ENCODE results near the gene DHRS2.

DHRS2 gene

DNA sequence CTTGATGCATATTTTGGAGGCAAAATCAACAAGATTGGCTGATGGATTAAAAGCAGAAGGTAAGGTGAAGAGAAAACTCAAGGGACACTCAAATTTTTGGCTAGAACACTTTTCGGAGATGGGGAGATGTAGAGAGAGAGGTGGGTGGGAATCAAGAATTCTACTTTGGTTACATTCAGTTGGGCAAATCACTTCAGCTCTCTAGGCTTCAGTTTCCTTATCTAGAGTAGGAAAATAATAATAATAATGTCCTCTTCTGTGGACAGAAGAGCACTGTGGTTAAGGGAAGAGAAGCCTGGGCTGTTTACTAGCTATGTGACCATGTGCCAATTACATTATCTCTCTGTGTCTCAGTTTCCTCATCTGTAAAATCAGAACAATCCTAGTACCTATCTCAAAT lies 23.4 kb upstream of the DHRS2 start:
- DNase-seq (ENCODE audit: low read depth): no peak

DNA sequence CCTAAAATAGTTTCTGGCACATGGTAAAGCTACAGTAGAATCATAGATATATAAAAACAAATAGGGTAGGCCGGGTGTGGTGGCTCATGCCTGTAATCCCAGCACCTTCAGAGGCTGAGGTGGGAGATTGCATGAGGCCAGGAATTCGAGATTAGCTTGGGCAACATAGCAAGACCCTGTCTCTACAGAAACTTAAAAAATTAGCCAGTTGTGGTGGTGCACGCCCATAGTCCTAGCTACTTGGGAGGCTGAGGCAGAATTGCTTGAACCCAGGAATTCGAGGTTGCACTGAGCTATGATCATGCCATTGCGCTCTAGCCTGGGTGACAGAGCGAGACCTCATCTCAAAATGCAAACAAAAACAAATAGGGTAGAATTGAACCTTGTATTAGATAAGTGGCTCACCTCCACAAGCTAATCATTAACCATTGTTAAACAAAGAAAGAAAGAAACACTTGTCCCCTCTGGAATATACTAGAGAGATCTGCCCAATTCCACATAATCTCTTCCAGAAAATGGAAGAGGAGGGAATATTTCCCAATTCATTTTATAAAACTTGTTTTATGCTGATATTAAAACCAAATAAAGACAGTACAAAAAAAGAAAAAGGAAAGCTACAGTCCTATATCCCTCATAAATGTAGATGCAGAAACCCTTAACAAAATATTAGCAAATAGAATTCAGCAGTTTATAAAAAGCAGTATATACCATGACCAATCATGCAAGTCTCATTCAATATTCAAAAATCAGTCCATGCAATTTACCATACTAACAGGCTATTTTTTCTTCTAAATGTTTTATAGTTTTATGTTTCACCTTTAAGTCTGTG lies 22.7 kb upstream of the DHRS2 start:
- DNase-seq (ENCODE audit: low read depth): no peak

DNA sequence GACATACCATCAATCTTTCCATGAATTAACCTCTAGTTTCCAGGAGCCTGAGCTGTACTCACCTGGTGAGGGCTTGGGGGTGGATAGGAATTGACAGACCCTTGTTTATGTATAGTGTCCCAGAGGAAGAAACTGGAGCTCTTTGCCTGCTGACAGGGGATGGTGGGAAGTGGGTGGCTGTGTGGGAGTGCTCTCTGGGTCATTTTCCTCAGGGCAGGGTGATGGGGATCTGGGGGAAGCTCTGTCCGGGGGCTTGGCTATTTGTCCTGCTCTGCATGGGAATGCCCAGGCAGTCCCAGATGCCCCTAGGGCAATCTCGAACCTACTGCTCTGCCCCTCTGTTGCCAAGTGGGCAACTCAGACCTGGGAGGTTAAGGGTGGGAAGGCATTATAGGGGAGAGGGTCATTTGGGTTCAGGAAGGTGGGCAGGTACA lies 21.8 kb upstream of the DHRS2 start:
- no peak for DNase-seq (ENCODE audit: low read depth)

DNA sequence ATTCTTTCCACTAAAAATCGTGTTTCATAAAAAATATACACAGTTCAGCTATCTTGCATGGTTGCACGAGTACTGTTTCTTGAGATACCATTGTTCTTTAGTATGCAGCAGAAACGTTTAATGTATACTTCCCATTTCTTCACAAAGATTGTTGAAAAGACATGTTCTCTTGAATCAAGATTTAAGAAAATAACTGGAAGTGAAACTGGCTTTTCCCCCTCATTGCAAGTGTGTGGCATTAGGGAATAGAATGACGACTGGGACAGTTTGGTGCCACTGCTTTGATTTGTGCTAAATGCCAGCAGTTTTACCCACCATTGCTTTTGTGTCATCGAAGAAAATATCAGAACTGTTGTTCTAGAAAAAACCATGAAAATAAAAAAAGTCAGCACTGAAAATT lies 20.3 kb upstream of the DHRS2 start:
- DNase-seq (ENCODE audit: low read depth): no peak

DNA sequence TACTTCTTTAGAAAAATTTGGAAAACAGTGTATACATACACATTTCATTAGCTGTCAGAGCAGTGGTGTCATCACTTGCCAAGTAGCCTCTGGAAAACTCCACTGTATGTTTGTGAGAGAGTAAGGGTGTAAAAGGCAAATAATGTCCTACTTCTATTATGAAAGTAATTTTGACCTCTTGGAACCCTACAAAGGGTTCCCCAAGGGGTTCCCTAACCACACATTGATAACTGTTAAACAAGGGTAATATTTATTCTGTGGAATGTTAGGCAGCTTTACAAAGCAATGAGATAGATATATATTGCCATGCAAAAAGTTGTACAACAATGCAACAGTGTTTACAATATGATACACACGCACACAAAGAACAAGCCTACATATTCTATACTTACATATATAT lies 18.6 kb upstream of the DHRS2 start:
- DNase-seq (ENCODE audit: low read depth): no peak

DNA sequence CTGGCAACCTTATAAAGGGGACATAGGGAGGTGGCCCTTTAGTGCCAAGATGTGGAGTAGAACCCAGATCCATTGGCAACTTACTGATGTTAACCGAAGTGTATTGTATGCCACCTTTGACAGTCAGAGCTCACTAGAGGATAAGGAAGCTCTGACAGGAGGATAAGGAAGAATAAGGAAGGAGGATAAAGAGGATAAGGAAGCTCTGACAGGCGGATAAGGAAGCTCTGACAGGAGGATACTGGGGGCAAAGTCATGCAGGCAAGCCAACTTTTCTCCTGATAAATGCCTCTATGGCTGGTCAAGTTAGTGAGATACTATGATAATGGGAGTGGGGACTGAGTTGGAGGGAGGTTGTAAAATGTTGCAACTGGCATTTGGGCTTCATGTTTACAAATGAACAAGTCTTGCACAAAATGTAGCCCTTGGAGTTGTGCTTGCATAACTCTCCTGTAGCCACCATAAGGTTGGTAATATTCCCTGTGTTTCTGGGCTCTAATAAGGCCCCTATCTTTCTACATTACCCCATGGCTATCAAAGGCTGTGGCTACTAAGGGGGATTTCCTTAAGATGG lies 17.7 kb upstream of the DHRS2 start:
- DNase-seq (ENCODE audit: low read depth): no peak

DNA sequence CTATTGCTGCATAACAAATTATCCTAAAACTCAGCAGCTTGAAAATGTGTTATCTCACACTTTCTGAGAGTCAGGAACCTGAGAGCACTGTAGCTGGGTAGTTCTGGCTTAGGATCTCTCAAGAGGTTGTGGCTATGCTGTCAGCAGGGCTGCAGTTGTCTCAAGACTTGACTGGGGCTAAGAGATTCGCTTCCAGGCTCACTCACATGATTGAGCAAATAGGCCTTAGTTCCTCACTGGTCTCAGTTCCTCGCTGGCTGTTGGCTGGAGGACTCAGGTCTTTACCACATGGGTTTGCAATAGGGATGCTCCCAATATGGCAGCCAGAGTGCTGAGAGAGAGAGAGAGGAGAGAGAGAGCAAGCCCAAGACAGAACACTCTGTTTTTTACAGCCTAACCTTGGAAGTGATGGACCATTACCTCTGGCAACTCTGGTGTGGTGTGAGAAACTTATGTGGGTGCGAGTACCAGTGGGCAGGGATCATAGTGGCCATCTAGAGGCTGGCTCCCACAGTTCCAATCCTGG lies 15.9 kb upstream of the DHRS2 start:
- no peak for DNase-seq (ENCODE audit: low read depth)

DNA sequence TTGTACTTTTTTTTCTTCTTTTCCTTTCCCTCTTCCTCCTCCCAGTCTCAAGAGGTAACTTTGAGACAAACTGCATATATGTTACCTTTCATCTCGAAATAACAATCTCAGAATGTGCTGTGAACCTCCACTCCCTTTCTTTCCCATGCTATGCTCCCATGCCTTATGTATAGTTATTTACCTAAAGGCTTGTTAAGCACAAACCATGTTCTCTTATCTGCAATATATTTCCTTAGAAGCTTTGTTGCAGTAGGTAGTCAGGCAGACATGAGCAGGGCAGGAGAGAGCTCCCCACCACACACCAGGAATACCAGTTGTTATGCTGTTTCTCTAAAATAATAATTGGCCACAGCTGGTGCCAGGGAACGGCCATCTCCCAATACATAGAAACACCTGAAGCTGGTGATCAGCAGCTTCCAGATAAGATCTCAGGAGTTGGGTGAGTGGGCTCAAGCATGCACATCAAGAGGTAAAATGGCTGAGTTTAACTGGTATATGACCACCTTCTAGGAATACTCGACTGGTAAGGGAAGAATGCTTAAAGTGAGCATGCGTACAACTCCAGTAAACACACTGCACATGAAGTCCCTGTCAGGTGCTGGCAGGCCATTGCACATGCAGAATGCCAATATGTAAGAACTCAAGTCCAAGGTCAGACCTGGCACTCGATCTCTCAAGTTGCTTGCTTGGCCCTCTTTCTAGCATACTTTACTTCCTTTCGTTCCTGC lies 14.8 kb upstream of the DHRS2 start:
- DNase-seq (ENCODE audit: low read depth): no peak

DNA sequence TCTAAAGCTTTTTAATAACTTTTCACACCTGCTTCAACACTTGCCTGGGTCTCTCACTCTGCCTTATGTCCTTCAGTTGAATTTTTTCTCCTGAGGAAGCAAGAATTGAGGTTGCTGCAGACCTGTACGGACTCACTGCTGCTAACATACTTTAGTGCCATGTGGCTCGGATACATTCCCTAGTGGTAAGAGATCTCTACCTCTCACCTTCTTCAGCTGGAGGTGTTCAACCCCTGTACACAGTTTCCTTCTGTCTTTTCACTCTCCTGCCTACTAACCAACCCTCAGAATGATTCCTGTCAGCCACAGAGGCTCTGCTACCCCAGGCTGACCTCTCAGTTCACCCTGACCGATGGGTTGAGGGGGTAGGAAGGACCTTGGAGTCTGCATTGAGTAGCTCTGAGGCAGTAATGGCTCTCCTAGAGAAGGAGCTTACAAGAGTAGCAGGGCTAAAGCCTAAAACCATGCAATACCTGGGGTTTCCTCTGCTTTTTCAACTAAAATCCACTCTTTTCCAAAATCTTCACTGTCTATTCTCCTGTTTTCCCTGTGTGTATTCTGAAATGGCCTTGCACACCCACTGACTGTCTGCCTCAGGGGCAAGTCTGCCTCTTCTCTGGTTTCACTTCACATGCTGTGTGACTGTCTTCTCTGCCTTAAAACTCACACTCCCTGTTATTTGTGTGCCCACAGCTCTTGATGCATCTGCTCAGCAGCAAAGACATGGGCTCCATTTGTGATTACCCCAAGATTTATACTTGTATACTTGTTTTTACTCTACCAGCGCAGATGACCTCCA lies 14.0 kb upstream of the DHRS2 start:
- DNase-seq (ENCODE audit: low read depth): no peak

DNA sequence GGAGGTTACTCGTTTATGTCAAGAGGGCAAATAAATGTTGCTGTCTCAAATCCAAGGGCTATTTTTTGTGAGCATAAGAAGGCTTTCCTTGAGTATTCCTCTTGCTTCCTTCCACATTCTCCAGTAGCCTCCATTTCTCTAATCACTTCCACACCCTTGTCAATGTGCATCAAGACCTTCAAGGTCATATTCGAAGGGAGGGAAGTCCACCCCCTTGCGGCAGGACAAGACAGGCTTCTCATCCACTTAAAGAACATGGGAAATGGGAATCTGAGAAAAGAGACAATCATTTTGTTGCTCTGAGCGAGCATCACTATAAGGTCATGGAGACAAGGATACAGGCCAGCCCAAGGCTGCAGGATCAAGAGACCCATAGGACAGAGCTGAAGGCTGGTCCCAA lies 13.2 kb upstream of the DHRS2 start:
- DNase-seq (ENCODE audit: low read depth): no peak

DNA sequence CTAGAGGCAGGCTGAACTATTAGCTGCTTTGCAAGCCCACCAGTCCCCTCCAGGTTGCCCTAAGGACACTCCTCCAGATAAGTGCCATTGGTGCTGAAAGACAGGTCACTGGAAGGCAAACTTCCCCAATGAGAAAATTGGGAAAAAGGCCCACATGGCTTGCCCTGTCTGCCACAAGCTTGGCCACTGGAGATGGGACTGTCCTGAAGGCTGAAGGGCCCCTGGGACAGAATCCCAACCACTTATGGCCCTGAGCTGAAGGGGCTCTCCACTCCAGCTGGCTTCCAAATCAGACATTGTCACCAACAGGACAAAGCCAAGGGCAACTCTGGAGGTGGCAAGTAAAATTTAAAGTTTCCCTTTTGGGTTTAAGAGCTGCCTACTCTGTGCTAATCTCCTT lies 12.2 kb upstream of the DHRS2 start:
- no peak for DNase-seq (ENCODE audit: low read depth)

DNA sequence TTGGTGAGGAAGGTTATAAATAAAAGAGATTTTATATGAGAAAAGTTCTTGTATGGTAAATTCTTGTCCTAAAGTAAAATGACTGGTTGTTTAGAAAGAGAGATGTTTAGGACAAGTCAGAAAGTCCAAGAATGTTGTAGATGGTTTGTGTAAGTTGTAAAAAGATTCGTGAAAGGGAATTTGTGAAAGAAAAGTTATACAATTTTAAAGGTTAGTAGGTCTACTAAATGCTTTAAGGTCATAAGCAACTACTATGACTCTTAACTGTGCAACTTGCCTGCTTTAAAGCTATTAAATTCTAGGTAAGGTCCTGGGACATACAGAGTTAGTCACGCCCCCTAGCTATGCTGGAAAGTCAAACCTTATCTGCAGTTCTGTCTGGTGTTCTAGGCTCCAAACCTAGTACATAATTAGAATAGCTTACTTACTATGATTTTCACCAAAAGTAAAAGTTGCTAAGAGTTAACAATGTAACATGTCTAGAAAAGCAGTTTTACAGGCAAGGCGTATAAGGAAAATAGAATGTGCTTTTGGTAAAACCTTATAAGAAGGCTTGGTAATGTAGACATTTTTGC lies 11.2 kb upstream of the DHRS2 start:
- no peak for DNase-seq (ENCODE audit: low read depth)

DNA sequence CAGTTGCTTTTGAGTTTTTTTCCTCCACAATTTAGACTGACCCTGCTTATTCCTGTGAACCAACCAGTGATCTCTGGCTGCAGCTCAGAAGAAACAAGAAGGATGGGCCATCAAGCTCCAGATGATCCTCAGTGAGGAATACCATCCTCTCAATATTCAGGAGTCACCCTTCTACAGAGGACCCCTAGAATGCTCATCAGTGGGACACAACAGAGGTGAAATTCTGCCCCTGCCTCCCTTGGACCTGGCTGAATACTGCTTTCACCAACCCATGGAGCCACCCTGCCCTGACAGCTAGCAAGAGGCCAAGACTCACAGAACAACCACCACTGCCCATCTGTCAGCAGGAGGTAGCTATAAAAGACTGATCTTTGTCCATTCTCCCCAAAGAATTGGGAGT lies 9.2 kb upstream of the DHRS2 start:
- DNase-seq (ENCODE audit: low read depth): no peak

DNA sequence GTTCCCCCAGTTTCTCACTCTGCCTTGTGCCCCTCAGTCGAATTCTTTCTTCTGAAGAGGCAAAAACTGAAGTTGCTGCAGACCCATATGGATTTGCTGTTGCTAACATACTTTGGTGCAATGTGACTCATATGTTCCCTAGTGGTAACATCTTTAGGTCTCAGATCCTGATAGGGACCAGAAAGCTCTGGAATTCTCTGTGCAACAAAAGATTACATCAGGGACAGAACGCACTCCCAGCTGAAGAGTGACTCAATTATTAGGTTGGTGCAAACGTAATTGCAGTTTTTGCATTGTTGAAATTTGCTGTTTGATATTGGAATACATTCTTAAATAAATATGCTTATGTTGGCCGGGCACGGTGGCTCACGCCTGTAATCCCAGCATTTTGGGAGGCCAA lies 8.2 kb upstream of the DHRS2 start:
- DNase-seq (ENCODE audit: low read depth): no peak

DNA sequence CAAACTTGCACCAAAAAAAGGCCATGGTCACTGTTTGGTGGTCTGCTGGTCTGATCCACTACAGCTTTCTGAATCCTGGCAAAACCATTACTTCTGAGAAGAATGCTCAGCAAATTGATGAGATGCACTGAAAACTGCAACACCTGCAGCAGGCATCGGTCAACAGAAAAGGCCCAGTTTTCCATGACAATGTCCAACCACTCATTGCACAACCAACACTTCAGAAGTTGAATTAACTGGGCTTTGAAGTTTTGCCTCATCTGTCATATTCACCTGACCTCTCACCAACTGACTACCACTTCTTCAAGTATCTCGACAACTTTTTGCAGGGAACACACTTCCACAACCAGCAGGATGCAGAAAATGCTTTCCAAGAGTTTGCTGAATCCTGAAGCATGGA lies 7.0 kb upstream of the DHRS2 start:
- no peak for DNase-seq (ENCODE audit: low read depth)

DNA sequence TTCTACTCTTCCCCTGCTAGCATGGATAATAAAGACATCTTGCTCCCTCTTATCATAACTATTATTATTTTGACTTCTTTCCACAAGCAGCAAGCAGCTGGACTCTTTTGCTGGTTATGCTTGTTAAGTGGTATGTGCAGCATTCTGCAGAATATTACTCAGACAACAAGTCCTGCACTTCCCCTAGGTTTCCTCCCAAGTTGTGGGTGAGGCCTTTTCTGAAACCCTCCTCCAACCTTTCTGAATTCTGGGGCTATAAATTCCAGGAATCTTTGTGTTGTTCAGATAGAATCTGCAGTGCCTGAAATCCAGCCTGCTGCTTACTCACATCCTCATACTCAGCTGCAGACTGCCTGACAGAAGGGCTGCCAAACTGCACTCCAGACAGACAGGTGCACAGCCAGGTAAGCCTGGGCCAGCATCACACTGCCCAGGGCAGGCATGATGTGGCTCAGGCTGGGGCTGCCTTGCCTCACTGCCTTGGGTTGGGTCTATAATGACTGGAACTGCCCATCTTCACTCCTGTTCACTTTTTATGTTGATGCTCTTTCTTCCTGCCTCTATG lies 6.2 kb upstream of the DHRS2 start:
- DNase-seq (ENCODE audit: low read depth): no peak

DNA sequence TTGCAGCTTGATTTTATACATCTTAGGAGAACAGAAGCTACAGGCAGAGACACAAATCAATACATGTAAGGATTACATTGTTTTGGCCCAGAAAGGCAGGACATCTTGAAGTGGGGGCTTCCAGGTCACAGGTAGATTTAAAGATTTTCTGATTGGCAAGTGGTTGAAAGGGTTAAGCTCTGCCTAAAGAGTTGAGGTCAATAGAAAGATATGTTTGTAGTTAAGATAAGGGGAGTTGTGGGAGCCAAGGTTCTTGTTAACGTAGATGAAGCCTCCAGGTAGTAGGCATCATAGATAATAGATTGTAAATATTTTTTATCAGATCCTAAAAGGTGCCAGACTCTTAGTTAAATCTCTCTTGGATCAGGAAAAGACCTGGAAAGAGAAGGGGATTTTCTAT lies 5.5 kb upstream of the DHRS2 start:
- no peak for DNase-seq (ENCODE audit: low read depth)

DNA sequence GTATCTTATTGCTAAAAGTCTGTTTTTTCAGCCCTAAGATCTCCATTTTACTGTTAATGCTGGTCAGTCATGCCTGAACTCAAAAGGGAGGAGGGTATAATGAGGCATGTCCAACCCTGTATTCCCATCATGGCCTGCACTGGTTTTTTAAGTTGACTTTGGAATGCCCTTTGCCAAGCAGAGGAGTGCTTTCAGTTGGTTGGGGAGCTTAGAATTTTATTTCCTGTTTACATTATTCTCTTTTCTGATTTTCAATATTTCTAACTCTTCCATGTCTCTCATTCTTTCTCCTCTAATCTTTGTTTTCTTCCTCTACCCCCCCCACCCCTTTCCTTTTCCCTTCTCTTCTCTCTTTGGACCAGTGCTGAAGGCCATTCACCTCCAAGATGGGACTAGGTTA lies 4.9 kb upstream of the DHRS2 start:
- DNase-seq (ENCODE audit: low read depth): no peak

DNA sequence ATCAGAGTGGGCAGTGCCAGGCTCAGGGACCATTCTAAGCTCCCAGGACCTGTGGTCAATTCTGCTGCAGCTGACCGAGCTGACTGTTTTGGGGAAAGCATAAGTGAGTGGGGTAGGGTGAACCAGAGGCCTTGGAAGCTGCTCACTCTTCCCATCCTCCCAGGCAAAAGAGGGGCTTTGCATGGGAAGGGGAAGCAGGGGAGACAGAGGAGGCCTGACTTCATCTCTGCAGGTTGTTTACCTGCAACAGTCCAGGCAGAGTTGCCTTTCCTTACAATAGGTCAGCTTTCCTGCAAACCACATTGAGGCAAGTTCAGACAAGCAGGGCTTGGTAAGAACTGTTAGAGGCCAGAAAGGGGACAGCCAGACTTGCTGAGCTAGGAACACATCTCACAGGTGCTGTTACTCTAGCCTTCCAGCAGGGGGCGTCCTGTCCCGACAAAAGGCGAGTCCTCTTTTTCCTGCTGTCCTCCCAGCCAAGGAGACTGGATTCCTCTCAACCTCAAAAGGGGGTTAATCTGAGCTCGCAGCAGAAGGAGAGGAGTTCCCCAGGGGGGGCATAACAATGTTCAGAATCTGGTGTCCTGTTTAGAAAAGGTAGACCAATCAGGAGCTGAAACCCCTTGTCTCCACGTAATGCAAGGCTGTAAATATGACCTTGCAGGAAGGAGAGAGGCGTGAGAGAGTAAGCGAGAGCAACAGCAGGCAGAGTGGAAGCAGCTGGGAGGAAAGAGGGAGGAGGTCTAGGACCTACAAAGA lies 4.3 kb upstream of the DHRS2 start:
- DNase-seq (ENCODE audit: low read depth): peak; percentile 79

DNA sequence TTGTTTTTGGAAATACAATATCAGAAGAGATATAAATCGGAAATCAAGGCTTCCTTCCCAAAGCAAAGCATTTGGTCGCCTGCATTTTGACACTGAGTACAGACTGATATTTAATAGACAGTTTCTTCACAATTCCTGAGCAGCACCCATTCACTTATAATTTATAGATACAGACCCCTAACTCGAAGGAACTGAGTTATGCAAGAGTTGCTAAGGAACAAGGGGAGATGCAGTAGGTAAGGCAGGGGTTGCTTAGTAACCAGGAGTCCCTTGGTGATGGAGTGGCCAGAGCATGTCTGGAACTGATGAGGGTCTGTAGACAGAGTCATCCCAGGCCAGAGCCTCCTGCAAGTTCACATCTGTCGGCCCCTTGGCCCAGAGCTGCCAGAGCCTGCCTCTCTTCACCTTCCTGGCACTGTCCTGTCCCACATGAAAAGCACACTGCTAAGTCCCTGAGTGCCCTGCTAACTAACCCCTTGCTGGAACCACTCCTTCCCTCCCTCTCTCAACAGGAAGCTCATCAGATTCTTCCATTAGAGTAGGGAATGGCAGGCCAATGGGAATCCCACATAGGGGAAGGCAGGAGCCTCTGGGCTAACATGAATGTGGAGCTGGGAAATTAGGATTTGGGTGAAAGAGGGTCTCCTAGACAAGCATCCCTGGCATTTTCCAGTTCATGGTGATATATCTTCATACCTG lies 3.6 kb upstream of the DHRS2 start:
- DNase-seq (ENCODE audit: low read depth): no peak
